Measurements from ENCODE around the gene AOPEP. TPM values are rescaled to one million over a fixed set of nuclear protein-coding genes. Genes with fewer than 3 reads are reported as not detected.

Gene AOPEP
- total RNA-seq, 1 experiment from 2014 or later, result 15.0 TPM

- Histone ChIP-seq H3K4me2 (ENCODE audit: insufficient read depth, insufficient read length, low read length) (no peak overlapping the region), H4K91ac (ENCODE audit: insufficient read length, low read depth, low read length) (no peak overlapping the region), H3K4ac (ENCODE audit: low read depth, low read length) (no peak overlapping the region), H2BK15ac (ENCODE audit: low read depth, low read length) (no peak overlapping the region), H3K27ac (ENCODE audit: insufficient read length, low read depth, low read length) (no peak overlapping the region), H2AFZ (ENCODE audit: low read length) (no peak overlapping the region), H3K79me2 (ENCODE audit: insufficient read depth, low read length) (no peaks in the 10 kb centered on the region), H4K20me1 (ENCODE audit: control insufficient read depth, insufficient read depth, insufficient read length) (no peaks in the 10 kb centered on the region), H3K9me3 (ENCODE audit: control insufficient read depth, low read depth, low read length) (no peaks in the 10 kb centered on the region), H3K79me1 (ENCODE audit: insufficient read depth, low read depth, low read length, poor library complexity, severe bottlenecking) (no peaks in the 10 kb centered on the region), H3K23me2 (ENCODE audit: insufficient read length, low read depth, low read length, poor library complexity, severe bottlenecking) (no peaks in the 10 kb centered on the region), H2BK120ac (ENCODE audit: low read depth, low read length, poor library complexity, severe bottlenecking) (no peak overlapping the region), H2BK12ac (ENCODE audit: insufficient read length, low read depth, low read length) (no peak overlapping the region), H3K18ac (ENCODE audit: insufficient read length, low read depth, low read length) (no peak overlapping the region), H4K8ac (replicated peaks; ENCODE audit: insufficient read length, low read depth, low read length) (no peak overlapping the region), H3K9ac (ENCODE audit: extremely low read depth, insufficient read length, low read length) (no peak overlapping the region), H3K14ac (ENCODE audit: insufficient read depth, low read length) (no peak overlapping the region), H2BK20ac (ENCODE audit: low read depth, low read length, poor library complexity, severe bottlenecking) (no peak overlapping the region), H2AK5ac (ENCODE audit: insufficient read length, low read length) (no peak overlapping the region), H4K5ac (ENCODE audit: insufficient read length, low read depth, low read length) (no peak overlapping the region), H3K23ac (ENCODE audit: insufficient read length, low read depth, low read length) (no peak overlapping the region), H2BK5ac (ENCODE audit: insufficient read length, low read length) (no peak overlapping the region), H3K4me1 (ENCODE audit: insufficient read depth, low read length) (no peaks in the 10 kb centered on the region), H3K27me3 (ENCODE audit: insufficient read depth, low read length) (no peaks in the 10 kb centered on the region), H3K56ac (ENCODE audit: insufficient read length, low read depth, low read length) (no peak overlapping the region), H3T11ph (ENCODE audit: low read length) (no peak overlapping the region)
- H3K27ac Mint-ChIP-seq, result no peak overlapping the region
- H3K27me3 Mint-ChIP-seq (ENCODE audit: low read depth), result peaks cover 6% of the 10 kb centered on the region
- H3K9me3 Mint-ChIP-seq, result no peaks in the 10 kb centered on the region
- no peak for DNase-seq
- peaks cover 0 to 8% of the 10 kb centered on the region in 2 experiments; a peak in 1 of 4 replicates for H3K4me1 Mint-ChIP-seq
- no peak overlapping the region for H3K4me3 Mint-ChIP-seq
- no peaks in the 10 kb centered on the region for H3K36me3 Mint-ChIP-seq (ENCODE audit: insufficient read depth in 1 of 3, low read depth in 3 of 3)
- no CpG with 5 or more reads among the region's 5 CpGs for WGBS (ENCODE audit: extremely low coverage, insufficient read length, low lambda C conversion rate)
- TF ChIP-seq CTCF (conservative IDR thresholded peaks at IDR 0.05), result no peak
Observed at GRCh38 chr9:94706922-94707321, 19.6 kb upstream of the AOPEP start.
